GM13976 (cell line): Measurements from ENCODE around the gene LGI2.
"Not testable (repeated sequence)": the region's sequence is repeated elsewhere in the genome, so short reads cannot be mapped to it uniquely, and the experiment has no call there.

ENCODE experiments used
- DNase-seq: peaks from one replicate; pipeline ENCODE4 v3.0.0; 2012; ENCODE audit warnings: low spot score
- CTCF ChIP-seq: IDR thresholded peaks from 2 replicates; pipeline ENCODE4 v1.5.1; 2012; ENCODE audit warnings: borderline replicate concordance, mild to moderate bottlenecking; ENCODE audit not compliant: insufficient read depth; ENCODE audit errors: extremely low read depth, missing control alignments, control extremely low read depth
- in situ Hi-C: fragments of 300-500 bp; cut with MboI; formaldehyde crosslinking; loops from one replicate; pipeline ENCODE4 v1.12.0; 2022; ENCODE audit warnings: low sequenced_read_pairs, mixed read lengths, inconsistent platforms; ENCODE audit not compliant: unreplicated experiment

LGI2 gene

DNA sequence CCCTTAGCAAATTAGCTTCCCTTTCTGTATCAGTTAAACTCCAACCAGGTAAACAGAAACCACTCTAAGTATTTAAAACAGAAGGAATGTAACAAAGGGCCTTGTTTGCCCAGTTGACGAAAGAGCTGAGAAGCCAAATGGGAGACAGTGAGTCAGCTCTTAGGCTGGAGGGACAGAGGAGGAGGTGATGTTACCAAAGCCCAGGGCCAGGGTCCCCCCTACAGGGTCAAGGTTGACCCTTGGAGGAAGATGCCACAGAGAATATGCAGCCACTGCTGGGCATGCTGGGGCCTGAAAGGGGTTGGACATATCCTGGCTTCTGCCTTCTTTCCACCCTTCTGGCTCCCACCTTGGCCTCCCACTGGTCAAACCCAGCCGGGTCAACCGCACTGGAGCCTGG, 38.3 kb upstream of the LGI2 start:
- no peak for TF ChIP-seq CTCF
- in situ Hi-C loops, result no loop called here
- DNase-seq, result no peak

- in situ Hi-C loops, result no loop called here
- no peak for DNase-seq
- TF ChIP-seq CTCF, result no peak
Measured at GRCh38 chr4:25068386-25068785, 37.6 kb upstream of the LGI2 start.

DNA sequence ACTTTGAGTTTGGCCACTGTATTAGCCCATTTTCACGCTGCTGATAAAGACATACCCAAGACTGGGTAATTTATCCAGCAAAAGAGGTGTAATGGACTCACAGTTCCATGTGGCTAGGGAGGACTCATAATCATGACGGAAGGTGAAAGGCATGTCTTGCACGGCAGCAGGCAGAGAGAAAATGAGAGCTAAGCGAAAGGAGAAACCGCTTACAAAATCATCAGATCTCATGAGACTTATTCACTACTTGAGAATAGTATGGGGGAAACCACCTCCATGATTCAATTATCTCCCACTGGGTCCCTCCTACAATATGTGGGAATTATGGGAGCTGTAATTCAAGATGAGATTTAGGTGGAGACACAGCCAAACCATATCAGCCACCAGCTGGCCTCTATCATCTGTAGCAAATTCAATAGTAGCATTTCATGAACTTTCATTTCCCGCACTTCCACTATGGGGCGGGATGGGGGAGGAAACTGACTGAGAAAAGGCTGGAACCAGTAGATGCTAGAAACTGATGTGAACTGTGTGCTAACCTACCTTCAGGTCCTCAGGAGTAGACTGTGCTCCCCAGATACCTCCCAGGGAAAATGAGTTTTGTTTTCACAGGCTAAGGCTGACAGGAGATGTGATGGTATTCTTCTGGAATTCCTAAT, 35.3 kb upstream of the LGI2 start:
- no peak for DNase-seq
- in situ Hi-C loops, result no loop called here
- no peak for TF ChIP-seq CTCF

GRCh38 chr4:25065431-25065858, 34.7 kb upstream of the LGI2 start:
- no peak for TF ChIP-seq CTCF
- no peak for DNase-seq
- in situ Hi-C loops, result no loop called here

DNA sequence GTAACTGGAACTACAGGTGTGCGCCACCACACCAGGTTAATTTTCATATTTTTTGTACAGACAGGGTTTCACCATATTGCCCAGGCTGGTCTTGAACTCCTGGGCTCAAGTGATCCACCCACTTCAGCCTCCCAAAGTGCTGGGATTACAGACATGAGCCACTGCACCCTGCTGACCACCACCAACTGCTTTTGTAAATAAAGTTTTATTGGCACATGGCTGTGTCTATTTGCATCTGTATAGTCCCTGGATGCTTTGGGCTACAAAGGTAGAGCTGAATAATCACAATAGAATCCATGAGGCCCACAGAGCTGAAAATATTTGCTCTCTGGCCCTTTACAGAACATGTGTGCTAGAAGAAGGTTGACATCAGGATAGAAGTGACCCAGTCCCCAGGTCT, 33.7 kb upstream of the LGI2 start:
- DNase-seq, in situ Hi-C loops: not testable (repeated sequence)

DNA sequence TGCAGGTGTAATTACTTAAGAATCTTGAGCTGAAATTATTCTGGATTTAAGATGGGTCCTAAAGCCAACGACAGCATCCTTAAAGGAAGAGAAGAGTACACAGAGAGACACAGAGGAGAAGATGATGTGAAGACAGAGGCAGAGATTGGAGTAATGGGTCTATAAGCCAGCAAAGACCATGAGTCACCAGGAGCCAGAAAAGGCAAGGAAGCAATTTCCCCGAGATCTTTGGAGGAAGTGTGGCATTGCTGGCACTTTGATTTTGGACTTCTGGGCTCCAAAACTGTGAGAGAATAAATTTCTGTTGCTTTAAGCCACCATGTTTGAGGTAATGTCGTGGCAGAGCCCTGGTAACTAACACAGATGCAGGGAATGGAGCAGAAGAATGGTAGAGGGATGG, 32.4 kb upstream of the LGI2 start:
- no peak for TF ChIP-seq CTCF
- in situ Hi-C loops, result no loop called here
- no peak for DNase-seq

GRCh38 chr4:25062098-25062497, 31.4 kb upstream of the LGI2 start:
- TF ChIP-seq CTCF, result no peak
- DNase-seq, result no peak
- in situ Hi-C loops, result no loop called here
